Breast epithelium (tissue), 4 donors: ENCODE results near the gene CCDC77. TPM values are rescaled to one million over a fixed set of nuclear protein-coding genes. Genes with fewer than 3 reads are reported as not detected.

ENCODE experiments used
- DNase-seq, 2 donors: peaks; one replicate each; pipeline ENCODE4 v3.0.0-alpha.2; 2019; ENCODE audit warnings: low spot score in 2 of 2
- H3K27ac ChIP-seq, 2 donors: fragments of 200-600 bp; sonication (generic) in 1 of 2; one replicate each; pipeline ENCODE4 v1.5.1; 2016 to 2019; ENCODE audit warnings: mild to moderate bottlenecking in 1 of 2
- H3K27me3 ChIP-seq, 2 donors: fragments of 200-600 bp; sonication (generic) in 1 of 2; one replicate each; pipeline versions ENCODE4 v1.5.1 to v1.6.0; 2017 to 2019; ENCODE audit warnings: control low read depth in 1 of 2, mild to moderate bottlenecking in 1 of 2
- H3K36me3 ChIP-seq: fragments of 200-600 bp; one replicate; pipeline ENCODE4 v1.5.1; 2019
- H3K4me1 ChIP-seq, 2 donors: fragments of 200-600 bp; sonication (generic); one replicate each; pipeline ENCODE4 v1.5.1; 2016 to 2019; ENCODE audit warnings: control low read depth in 1 of 2
- H3K4me3 ChIP-seq, 3 donors: fragments of 200-600 bp; sonication (generic); 1 replicate in 2 of 3; 2 replicates in 1 of 3; pipeline ENCODE4 v1.5.1; 2016 to 2019; ENCODE audit warnings: mild to moderate bottlenecking in 3 of 3, moderate library complexity in 2 of 3
- H3K9me3 ChIP-seq, 2 donors: fragments of 200-600 bp; sonication (generic) in 1 of 2; one replicate each; pipeline ENCODE4 v1.5.1; 2016 to 2019; ENCODE audit warnings: control low read depth in 1 of 2
- POLR2A ChIP-seq: fragments of 450-650 bp; IDR thresholded peaks from one replicate; pipeline ENCODE4 v1.6.1; 2016; ENCODE audit warnings: antibody characterized with exemption, mild to moderate bottlenecking, moderate library complexity
- POLR2AphosphoS5 ChIP-seq, 3 donors: sonication (generic); formaldehyde crosslinking; IDR thresholded peaks; one replicate each; pipeline ENCODE4 v1.6.1; 2017; ENCODE audit warnings: antibody characterized with exemption in 3 of 3
- intact Hi-C: fragments of 100-400 bp; cut with DNase I; formaldehyde crosslinking; loops from one replicate; pipeline ENCODE4 v1.15.1; 2023; ENCODE audit warnings: low total_unique reads
- total RNA-seq, 3 donors: library from RNA; depleted of rRNA; stranded (reverse); fragments of >200 nt; gene quantifications; one replicate each; pipeline ENCODE4 v1.1.0, GENCODE V29; 2016
- TF ChIP-seq, protein P1 (sequence below), 3 donors: fragments of 450-650 bp; IDR thresholded peaks; one replicate each; pipeline ENCODE4 v1.5.1; 2016 to 2017; ENCODE audit warnings: antibody characterized with exemption in 3 of 3, mild to moderate bottlenecking in 3 of 3, moderate library complexity in 3 of 3

The CCDC77 gene
- total RNA-seq, 3 donors from 2014 or later: 5.6 to 8.9 (median 7.5) TPM

DNA sequence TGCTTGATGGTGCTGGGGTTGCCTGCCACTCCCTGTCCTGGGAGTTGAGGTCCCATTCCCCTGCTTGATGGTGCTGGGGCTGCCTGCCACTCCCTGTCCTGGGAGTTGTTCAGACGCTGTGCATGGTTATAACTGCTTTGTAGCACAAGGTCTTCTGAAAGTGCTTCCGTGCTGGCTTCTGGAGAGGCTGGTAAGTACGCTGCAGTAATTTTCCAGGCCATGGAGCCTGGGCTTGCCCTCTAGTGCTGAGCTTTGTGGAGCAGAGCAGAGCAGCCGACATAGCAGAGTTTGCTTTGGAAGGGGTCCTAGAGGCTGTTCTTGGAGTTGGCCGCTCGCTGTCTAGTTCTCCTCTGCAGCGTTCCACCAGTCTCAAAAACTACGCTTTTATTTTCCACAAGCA, 64.6 kb downstream of the CCDC77 start:
- Histone ChIP-seq H3K27me3 (no peaks in the 10 kb centered on the region), H3K27ac (no peak overlapping the region), H3K4me1 (no peaks in the 10 kb centered on the region), H3K36me3 (no peaks in the 10 kb centered on the region), H3K4me3 (no peak overlapping the region), H3K9me3 (no peaks in the 10 kb centered on the region)
- no peak for DNase-seq
- intact Hi-C loops: no loop called here
- TF ChIP-seq POLR2AphosphoS5 (IDR thresholded peaks at IDR 0.05): no peak
- TF ChIP-seq, protein P1, sequence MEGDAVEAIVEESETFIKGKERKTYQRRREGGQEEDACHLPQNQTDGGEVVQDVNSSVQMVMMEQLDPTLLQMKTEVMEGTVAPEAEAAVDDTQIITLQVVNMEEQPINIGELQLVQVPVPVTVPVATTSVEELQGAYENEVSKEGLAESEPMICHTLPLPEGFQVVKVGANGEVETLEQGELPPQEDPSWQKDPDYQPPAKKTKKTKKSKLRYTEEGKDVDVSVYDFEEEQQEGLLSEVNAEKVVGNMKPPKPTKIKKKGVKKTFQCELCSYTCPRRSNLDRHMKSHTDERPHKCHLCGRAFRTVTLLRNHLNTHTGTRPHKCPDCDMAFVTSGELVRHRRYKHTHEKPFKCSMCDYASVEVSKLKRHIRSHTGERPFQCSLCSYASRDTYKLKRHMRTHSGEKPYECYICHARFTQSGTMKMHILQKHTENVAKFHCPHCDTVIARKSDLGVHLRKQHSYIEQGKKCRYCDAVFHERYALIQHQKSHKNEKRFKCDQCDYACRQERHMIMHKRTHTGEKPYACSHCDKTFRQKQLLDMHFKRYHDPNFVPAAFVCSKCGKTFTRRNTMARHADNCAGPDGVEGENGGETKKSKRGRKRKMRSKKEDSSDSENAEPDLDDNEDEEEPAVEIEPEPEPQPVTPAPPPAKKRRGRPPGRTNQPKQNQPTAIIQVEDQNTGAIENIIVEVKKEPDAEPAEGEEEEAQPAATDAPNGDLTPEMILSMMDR (IDR thresholded peaks at IDR 0.05): no peak
- TF ChIP-seq POLR2A: no peak

DNA sequence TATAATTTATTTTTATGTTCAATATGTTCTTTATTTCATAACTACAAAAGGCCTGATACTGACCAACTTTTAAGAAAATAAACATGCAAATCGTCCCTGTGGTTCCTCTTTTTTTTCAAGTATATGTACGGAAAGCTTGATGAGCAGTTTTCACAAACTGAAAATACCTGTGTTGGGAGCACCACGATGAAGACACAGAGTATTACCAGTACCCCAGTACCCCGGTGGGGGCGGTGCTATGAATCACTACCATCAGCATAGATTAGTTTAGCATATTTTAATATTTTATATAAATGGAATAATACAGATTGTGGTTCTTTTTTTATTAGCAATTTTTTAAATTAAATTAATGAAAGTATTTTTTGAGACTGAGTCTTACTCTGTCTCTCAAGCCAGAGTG, 65.3 kb downstream of the CCDC77 start:
- H3K4me1 ChIP-seq: no peaks in the 10 kb centered on the region
- no peak overlapping the region for H3K4me3 ChIP-seq
- no peaks in the 10 kb centered on the region for H3K27me3 ChIP-seq
- TF ChIP-seq POLR2A (no peak), POLR2AphosphoS5 (IDR thresholded peaks at IDR 0.05) (no peak)
- TF ChIP-seq, protein P1 (IDR thresholded peaks at IDR 0.05): no peak
- no peaks in the 10 kb centered on the region for H3K36me3 ChIP-seq
- no peaks in the 10 kb centered on the region for H3K9me3 ChIP-seq
- intact Hi-C loops: no loop called here
- no peak for DNase-seq
- no peak overlapping the region for H3K27ac ChIP-seq

DNA sequence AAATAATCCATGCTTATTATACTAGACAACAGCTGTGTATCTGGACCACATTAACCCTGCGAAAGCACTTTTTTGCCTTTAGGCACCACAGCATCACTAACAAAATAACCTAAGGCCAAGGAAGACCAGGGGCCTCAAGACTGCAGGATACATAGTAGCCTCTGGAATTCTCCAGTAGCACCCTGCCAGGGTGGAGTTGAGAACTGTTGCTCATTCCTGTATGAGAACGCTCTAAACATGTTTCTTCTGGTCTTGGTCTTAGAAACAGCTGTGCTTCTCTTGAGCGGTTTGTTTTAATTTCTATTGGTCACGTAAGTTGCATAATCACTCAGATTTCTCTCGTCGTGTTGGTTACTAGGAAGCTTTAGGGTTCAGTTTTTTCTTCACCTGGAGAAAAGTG, 66.1 kb downstream of the CCDC77 start:
- H3K4me1 ChIP-seq: no peaks in the 10 kb centered on the region
- no peaks in the 10 kb centered on the region for H3K36me3 ChIP-seq
- no peaks in the 10 kb centered on the region for H3K9me3 ChIP-seq
- H3K27ac ChIP-seq: no peak overlapping the region
- no peak overlapping the region for H3K4me3 ChIP-seq
- no peaks in the 10 kb centered on the region for H3K27me3 ChIP-seq
- intact Hi-C loops: no loop called here
- TF ChIP-seq POLR2AphosphoS5 (IDR thresholded peaks at IDR 0.05) (no peak), POLR2A (no peak)
- TF ChIP-seq, protein P1 (IDR thresholded peaks at IDR 0.05): no peak
- DNase-seq: no peak

DNA sequence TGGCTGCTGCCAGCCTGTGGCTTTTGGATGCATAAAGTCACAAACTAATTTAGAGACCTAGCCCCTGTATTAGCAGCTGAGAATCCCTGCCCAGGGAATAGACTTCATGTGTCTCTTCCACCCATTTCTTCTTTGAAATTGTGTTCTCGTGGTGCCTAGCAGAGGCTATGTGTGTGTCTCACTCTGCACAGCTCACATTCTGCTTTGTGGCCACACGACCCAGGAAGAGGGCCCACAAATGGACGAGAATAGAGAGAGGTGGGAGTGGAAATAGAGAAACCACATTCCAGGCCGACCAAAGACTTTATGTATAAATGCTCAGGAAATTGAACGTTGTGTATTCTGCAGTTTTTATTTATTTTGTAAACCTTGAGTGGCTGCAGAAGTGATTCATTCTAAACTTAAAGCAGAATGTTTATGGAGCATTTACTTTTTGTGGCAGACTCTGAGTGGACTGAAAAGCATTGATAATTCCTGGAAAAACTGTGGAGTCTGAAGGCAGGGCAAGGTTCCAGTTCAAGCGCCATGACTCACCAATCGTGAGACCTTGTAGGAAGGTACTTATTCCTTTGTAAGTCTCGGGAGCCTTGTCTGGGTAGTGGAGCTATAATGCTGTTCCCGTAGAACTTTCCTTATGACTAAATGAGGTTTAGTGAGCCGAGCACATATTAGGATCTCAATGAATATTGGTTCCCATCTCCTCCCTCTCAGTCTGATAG, 67.4 kb downstream of the CCDC77 start:
- no peak overlapping the region for H3K27ac ChIP-seq
- TF ChIP-seq POLR2A (no peak), POLR2AphosphoS5 (IDR thresholded peaks at IDR 0.05) (no peak)
- TF ChIP-seq, protein P1 (IDR thresholded peaks at IDR 0.05): no peak

DNA sequence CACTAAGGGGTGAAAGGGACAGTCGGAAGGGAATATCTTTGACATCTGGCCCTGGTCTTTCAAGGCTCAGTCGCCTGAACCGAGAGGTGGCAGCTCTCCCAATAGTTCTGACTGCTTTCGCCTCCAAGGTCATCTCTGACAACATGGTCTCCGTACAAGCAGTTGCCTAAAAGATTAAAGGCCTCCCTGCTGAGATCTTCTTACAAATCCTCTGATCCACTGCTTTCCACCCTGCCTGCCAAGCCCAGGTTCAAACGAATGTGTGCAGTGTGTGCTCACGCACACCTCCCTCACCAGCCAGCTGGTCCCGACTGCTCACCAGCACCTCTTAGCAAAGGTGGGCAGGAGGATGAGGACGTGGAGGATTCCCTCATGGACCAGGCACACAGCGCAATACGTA, 68.7 kb downstream of the CCDC77 start:
- intact Hi-C loops: no loop called here
- no peaks in the 10 kb centered on the region for H3K27me3 ChIP-seq

More for the DNA sequence above, 67.4 kb downstream of the CCDC77 start:
- intact Hi-C loops: no loop called here
- H3K27me3 ChIP-seq: no peaks in the 10 kb centered on the region
- H3K36me3 ChIP-seq: no peaks in the 10 kb centered on the region
- H3K4me1 ChIP-seq: no peaks in the 10 kb centered on the region
- H3K9me3 ChIP-seq: no peaks in the 10 kb centered on the region
- no peak for DNase-seq
- H3K4me3 ChIP-seq: no peak overlapping the region

More for the DNA sequence above, 68.7 kb downstream of the CCDC77 start:
- no peak overlapping the region for H3K4me3 ChIP-seq
- no peak overlapping the region for H3K27ac ChIP-seq
- DNase-seq: no peak
- TF ChIP-seq POLR2AphosphoS5 (IDR thresholded peaks at IDR 0.05): no peak
- no peaks in the 10 kb centered on the region for H3K36me3 ChIP-seq
- no peaks in the 10 kb centered on the region for H3K4me1 ChIP-seq
- H3K9me3 ChIP-seq: no peaks in the 10 kb centered on the region
